Mammary epithelial cell (primary cell): ENCODE data around the gene AMT.

Source experiments
- EZH2 ChIP-seq: IDR thresholded peaks from 2 replicates; pipeline ENCODE4 v1.6.1; 2012; ENCODE audit warnings: low read length, inconsistent platforms, borderline replicate concordance
- TF ChIP-seq, protein P1 (sequence below), 2 donors: IDR thresholded peaks in 1 of 2; conservative IDR thresholded peaks in 1 of 2; 2 replicates each; pipeline ENCODE4 v1.5.1; 2011 to 2012; ENCODE audit warnings: inconsistent platforms in 2 of 2, low read length in 2 of 2, mild to moderate bottlenecking in 2 of 2, control low read depth in 1 of 2, low read depth in 1 of 2; ENCODE audit not compliant: insufficient read depth in 1 of 2; ENCODE audit errors: extremely low read depth in 1 of 2

DNA sequence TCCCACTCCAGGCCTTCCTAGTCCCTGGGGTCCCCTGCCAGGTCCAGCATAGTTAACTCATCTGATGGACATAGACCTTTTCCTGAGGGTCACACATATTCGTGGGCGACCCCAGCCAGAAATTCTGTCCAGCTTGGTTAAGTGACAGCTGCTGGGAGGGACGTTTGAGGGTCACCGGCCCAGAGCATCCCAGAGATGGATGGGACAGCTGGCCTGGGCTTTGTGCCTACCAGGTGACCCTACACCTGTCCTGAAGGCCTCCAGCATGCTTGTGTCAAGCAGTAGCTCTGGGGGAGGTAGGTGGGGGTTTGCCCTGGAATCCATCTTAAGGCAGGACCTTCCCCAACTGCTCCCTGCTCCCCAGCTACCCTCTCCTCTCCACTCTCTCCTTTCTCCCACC, 38.7 kb upstream of the AMT start:
- TF ChIP-seq, protein P1, sequence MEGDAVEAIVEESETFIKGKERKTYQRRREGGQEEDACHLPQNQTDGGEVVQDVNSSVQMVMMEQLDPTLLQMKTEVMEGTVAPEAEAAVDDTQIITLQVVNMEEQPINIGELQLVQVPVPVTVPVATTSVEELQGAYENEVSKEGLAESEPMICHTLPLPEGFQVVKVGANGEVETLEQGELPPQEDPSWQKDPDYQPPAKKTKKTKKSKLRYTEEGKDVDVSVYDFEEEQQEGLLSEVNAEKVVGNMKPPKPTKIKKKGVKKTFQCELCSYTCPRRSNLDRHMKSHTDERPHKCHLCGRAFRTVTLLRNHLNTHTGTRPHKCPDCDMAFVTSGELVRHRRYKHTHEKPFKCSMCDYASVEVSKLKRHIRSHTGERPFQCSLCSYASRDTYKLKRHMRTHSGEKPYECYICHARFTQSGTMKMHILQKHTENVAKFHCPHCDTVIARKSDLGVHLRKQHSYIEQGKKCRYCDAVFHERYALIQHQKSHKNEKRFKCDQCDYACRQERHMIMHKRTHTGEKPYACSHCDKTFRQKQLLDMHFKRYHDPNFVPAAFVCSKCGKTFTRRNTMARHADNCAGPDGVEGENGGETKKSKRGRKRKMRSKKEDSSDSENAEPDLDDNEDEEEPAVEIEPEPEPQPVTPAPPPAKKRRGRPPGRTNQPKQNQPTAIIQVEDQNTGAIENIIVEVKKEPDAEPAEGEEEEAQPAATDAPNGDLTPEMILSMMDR (conservative IDR thresholded peaks at IDR 0.05 in 1 of 2, IDR thresholded peaks at IDR 0.05 in 1 of 2; ENCODE audit: extremely low read depth in 1 of 2, insufficient read depth in 1 of 2, low read depth in 1 of 2, low read length in 2 of 2) = no peak
- TF ChIP-seq EZH2 = no peak
